ENCODE measurements around the gene MED13L. TPM values are rescaled to one million over a fixed set of nuclear protein-coding genes. Genes with fewer than 3 reads are reported as not detected.

Gene MED13L
- total RNA-seq, 4 donors from 2014 or later, result 173 to 222 (median 192) TPM

DNA sequence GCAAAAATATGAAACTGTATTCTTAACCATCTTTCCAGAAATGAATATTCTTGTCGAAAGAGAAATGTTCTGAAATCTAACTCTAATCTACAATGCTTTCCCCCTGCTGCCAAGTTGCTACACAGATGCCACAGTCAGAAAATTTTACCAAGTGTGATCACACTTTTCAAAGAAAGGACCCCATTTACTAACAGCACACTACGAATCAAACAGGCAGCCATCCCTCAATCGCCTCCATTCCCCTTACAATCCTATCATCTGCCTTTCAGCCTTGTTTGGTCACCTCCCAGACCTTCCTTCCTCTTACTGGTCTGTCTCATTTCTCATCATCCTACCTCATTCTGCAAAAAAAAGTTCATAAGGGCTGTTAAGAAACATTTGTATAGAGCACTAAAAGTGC, 190.1 kb downstream of the MED13L start:
- TF ChIP-seq EP300 (IDR thresholded peaks at IDR 0.05), result no peak
- TF ChIP-seq POLR2AphosphoS5 (IDR thresholded peaks at IDR 0.05), result no peak
- TF ChIP-seq, protein P1, sequence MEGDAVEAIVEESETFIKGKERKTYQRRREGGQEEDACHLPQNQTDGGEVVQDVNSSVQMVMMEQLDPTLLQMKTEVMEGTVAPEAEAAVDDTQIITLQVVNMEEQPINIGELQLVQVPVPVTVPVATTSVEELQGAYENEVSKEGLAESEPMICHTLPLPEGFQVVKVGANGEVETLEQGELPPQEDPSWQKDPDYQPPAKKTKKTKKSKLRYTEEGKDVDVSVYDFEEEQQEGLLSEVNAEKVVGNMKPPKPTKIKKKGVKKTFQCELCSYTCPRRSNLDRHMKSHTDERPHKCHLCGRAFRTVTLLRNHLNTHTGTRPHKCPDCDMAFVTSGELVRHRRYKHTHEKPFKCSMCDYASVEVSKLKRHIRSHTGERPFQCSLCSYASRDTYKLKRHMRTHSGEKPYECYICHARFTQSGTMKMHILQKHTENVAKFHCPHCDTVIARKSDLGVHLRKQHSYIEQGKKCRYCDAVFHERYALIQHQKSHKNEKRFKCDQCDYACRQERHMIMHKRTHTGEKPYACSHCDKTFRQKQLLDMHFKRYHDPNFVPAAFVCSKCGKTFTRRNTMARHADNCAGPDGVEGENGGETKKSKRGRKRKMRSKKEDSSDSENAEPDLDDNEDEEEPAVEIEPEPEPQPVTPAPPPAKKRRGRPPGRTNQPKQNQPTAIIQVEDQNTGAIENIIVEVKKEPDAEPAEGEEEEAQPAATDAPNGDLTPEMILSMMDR (IDR thresholded peaks at IDR 0.05), result no peak
- no peak for TF ChIP-seq POLR2A (IDR thresholded peaks at IDR 0.05)
- peaks cover 0 to 17% (median 0%) of the 10 kb centered on the region in 3 donors for H3K4me1 ChIP-seq
- no peak overlapping the region for H3K27ac ChIP-seq
- no peak overlapping the region for H3K4me3 ChIP-seq
- no peak for ATAC-seq
- H3K36me3 ChIP-seq, result no peaks in the 10 kb centered on the region
- 67 to 89% methylated on average over 3 of the region's 3 CpGs for WGBS, 2 donors (ENCODE audit: low coverage in 1 of 2)
- H3K27me3 ChIP-seq, result no peaks in the 10 kb centered on the region
- no peaks in the 10 kb centered on the region for H3K9me3 ChIP-seq

DNA sequence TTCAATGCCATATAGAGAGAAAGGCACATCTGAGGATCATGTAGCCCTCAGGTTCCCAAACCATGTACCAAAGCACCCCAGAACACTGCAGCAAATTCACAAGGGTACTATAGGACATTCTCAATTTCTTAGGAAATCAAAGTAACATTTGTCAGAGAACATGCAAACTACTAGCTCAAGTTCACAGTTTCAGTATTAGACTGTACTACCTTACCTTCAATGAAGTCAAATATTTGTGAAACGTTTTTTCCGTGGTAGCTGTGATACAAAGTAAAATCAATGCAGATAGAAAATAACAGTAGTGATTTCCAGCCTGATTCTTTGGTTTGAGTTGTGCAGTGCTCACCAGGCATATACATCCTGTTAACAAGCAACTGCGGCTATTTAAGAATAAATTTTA, 197.1 kb downstream of the MED13L start:
- Histone ChIP-seq H3K36me3 (no peaks in the 10 kb centered on the region), H3K4me1 (peaks cover 0 to 15% (median 0%) of the 10 kb centered on the region in 3 donors), H3K27me3 (no peaks in the 10 kb centered on the region), H3K27ac (no peak overlapping the region), H3K4me3 (no peak overlapping the region), H3K9me3 (no peaks in the 10 kb centered on the region)
- no peak for ATAC-seq
- 79 to 82% methylated on average over 3 of the region's 3 CpGs for WGBS, 2 donors (ENCODE audit: low coverage in 1 of 2)
- TF ChIP-seq POLR2AphosphoS5 (IDR thresholded peaks at IDR 0.05) (no peak), POLR2A (IDR thresholded peaks at IDR 0.05) (no peak), EP300 (IDR thresholded peaks at IDR 0.05) (no peak)
- TF ChIP-seq, protein P1 (IDR thresholded peaks at IDR 0.05), result no peak

DNA sequence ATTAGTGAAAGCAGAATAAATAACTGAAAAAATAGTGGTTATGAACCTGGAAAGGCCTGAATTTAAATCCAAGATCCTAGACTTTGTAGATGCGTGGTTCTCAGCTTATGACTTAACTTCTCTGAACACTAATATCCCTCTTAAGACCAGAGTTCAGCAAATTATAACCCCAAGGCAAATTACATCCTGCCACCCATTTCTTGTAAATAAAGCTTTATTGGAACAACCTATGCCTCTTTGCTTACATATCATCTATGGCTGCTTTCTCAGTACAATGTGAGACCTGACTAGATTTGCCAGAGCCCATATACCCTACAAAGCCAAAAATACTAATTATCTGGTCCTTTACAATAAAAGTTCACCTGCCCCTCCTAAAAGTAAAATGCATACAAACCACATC, 199.1 kb downstream of the MED13L start:
- WGBS, 2 donors (ENCODE audit: low coverage in 1 of 2), result 100% methylated on average over 1 of the region's 1 CpG

DNA sequence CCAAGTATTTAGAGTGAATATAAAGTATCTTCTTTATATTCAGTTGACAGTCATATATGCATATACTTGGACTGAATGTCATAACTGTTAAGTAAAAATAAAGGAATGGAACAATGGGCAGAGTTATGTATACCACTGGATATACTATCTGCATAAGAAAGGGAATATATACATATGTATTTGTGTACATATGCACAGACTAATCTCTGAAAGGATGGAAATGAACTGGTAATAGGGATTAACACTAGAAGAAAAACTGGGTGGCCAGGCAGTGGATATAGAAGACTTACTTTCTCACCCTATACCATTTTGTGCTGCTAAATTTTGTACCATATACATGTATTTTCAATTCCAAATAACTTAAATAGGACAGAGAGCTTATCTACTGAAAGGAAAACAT, 200.1 kb downstream of the MED13L start:
- H3K9me3 ChIP-seq, result no peaks in the 10 kb centered on the region
- H3K27me3 ChIP-seq, result no peaks in the 10 kb centered on the region
- ATAC-seq, result no peak
- TF ChIP-seq, protein P1 (IDR thresholded peaks at IDR 0.05), result no peak
- no peak for TF ChIP-seq EP300 (IDR thresholded peaks at IDR 0.05)
- no peak for TF ChIP-seq POLR2A (IDR thresholded peaks at IDR 0.05)
- no peak for TF ChIP-seq POLR2AphosphoS5 (IDR thresholded peaks at IDR 0.05)
- peaks cover 0 to 30% (median 0%) of the 10 kb centered on the region in 3 donors for H3K4me1 ChIP-seq
- no peak overlapping the region for H3K27ac ChIP-seq
- H3K36me3 ChIP-seq, result no peaks in the 10 kb centered on the region
- H3K4me3 ChIP-seq, result no peak overlapping the region

More for the DNA sequence above, 199.1 kb downstream of the MED13L start:
- Histone ChIP-seq H3K27ac (no peak overlapping the region), H3K4me3 (no peak overlapping the region), H3K36me3 (no peaks in the 10 kb centered on the region), H3K9me3 (no peaks in the 10 kb centered on the region), H3K4me1 (peaks cover 0 to 25% (median 0%) of the 10 kb centered on the region in 3 donors), H3K27me3 (no peaks in the 10 kb centered on the region)
- no peak for ATAC-seq
- TF ChIP-seq, protein P1 (IDR thresholded peaks at IDR 0.05), result no peak
- TF ChIP-seq POLR2AphosphoS5 (IDR thresholded peaks at IDR 0.05) (no peak), POLR2A (IDR thresholded peaks at IDR 0.05) (no peak), EP300 (IDR thresholded peaks at IDR 0.05) (no peak)

DNA sequence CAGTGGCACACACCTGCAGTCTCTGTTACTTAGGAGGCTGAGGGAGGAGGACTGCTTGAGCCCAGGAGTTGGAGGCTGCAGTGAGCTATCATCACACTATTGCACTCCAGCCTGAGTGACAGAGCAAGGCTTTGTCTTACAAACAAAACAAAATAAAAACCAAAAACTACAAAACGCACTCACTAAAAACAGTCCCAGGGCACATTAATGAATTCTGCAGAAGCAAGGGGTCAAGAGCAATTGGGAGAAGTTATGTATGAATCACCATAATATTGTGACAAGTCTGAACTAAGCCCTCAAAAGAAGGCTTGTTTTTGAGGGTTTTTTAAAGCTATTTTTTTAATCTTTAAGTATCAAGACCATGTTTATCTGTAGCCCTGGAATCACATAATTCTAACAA, 201.1 kb downstream of the MED13L start:
- H3K9me3 ChIP-seq, result no peaks in the 10 kb centered on the region
- H3K27me3 ChIP-seq, result no peaks in the 10 kb centered on the region
- no peaks in the 10 kb centered on the region for H3K36me3 ChIP-seq
- TF ChIP-seq EP300 (IDR thresholded peaks at IDR 0.05) (no peak), POLR2A (IDR thresholded peaks at IDR 0.05) (no peak), POLR2AphosphoS5 (IDR thresholded peaks at IDR 0.05) (no peak)
- TF ChIP-seq, protein P1 (IDR thresholded peaks at IDR 0.05), result no peak
- H3K4me3 ChIP-seq, result no peak overlapping the region
- H3K4me1 ChIP-seq, result peaks cover 0 to 37% (median 0%) of the 10 kb centered on the region in 3 donors
- H3K27ac ChIP-seq, result no peak overlapping the region
- no peak for ATAC-seq
- WGBS, 2 donors (ENCODE audit: low coverage in 1 of 2), result 69 to 90% methylated on average over 1 of the region's 1 CpG
